ENCODE data around the gene PACRG. TPM values are rescaled to one million over a fixed set of nuclear protein-coding genes. Genes with fewer than 3 reads are reported as not detected.
A peak's percentile ranks its signal among the peaks of the same experiment; 100 is the strongest.

Gene PACRG
- total and polyA plus RNA-seq, 2 donors from 2014 or later: 7.4 to 20.0 TPM

- DNase-seq (no peak), FAIRE-seq (no peak)
- intact Hi-C loops (cut with DNase I): no loop called here
- no peaks in the 10 kb centered on the region for H3K9me3 ChIP-seq (ENCODE audit: control insufficient read depth in 2 of 3, insufficient read depth in 1 of 3, low read length in 3 of 3)
- no peaks in the 10 kb centered on the region for H3K4me1 ChIP-seq (ENCODE audit: control insufficient read depth in 2 of 3, insufficient read depth in 2 of 3, low read depth in 1 of 3, low read length in 3 of 3)
- H3K4me3 ChIP-seq (ENCODE audit: low read length in 3 of 3): no peak overlapping the region
- H3K27ac ChIP-seq (ENCODE audit: low read depth in 2 of 2, low read length in 2 of 2): no peak overlapping the region
- no peaks in the 10 kb centered on the region for H3K36me3 ChIP-seq (ENCODE audit: control insufficient read depth in 2 of 3, insufficient read depth in 3 of 3, low read length in 3 of 3)
- no peak for TF ChIP-seq CTCF (IDR thresholded peaks at IDR 0.05; ENCODE audit: borderline replicate concordance, extremely low read depth, insufficient read depth)
- H3K27me3 ChIP-seq (ENCODE audit: control insufficient read depth, insufficient read depth, low read length): no peaks in the 10 kb centered on the region
- no peak overlapping the region for H3K9ac ChIP-seq (ENCODE audit: low read length in 3 of 3)
Observed at GRCh38 chr6:162863821-162864220, 136.0 kb downstream of the PACRG start.

GRCh38 chr6:162864911-162865310 is 137.1 kb downstream of the PACRG start:
- no peak for TF ChIP-seq CTCF (IDR thresholded peaks at IDR 0.05; ENCODE audit: borderline replicate concordance, extremely low read depth, insufficient read depth)
- Histone ChIP-seq H3K4me3 (ENCODE audit: low read length in 3 of 3) (no peak overlapping the region), H3K9me3 (ENCODE audit: control insufficient read depth in 2 of 3, insufficient read depth in 1 of 3, low read length in 3 of 3) (no peaks in the 10 kb centered on the region), H3K27me3 (ENCODE audit: control insufficient read depth, insufficient read depth, low read length) (no peaks in the 10 kb centered on the region), H3K36me3 (ENCODE audit: control insufficient read depth in 2 of 3, insufficient read depth in 3 of 3, low read length in 3 of 3) (no peaks in the 10 kb centered on the region), H3K4me1 (ENCODE audit: control insufficient read depth in 2 of 3, insufficient read depth in 2 of 3, low read depth in 1 of 3, low read length in 3 of 3) (no peaks in the 10 kb centered on the region), H3K9ac (ENCODE audit: low read length in 3 of 3) (no peak overlapping the region), H3K27ac (ENCODE audit: low read depth in 2 of 2, low read length in 2 of 2) (no peak overlapping the region)
- DNase-seq (no peak), FAIRE-seq (no peak)
- intact Hi-C loops (cut with DNase I): no loop called here

- Histone ChIP-seq H3K27ac (ENCODE audit: low read depth in 2 of 2, low read length in 2 of 2) (no peak overlapping the region), H3K4me1 (ENCODE audit: control insufficient read depth in 2 of 3, insufficient read depth in 2 of 3, low read depth in 1 of 3, low read length in 3 of 3) (no peaks in the 10 kb centered on the region), H3K36me3 (ENCODE audit: control insufficient read depth in 2 of 3, insufficient read depth in 3 of 3, low read length in 3 of 3) (no peaks in the 10 kb centered on the region), H3K4me3 (ENCODE audit: low read length in 3 of 3) (no peak overlapping the region), H3K9ac (ENCODE audit: low read length in 3 of 3) (no peak overlapping the region), H3K9me3 (ENCODE audit: control insufficient read depth in 2 of 3, insufficient read depth in 1 of 3, low read length in 3 of 3) (no peaks in the 10 kb centered on the region), H3K27me3 (ENCODE audit: control insufficient read depth, insufficient read depth, low read length) (no peaks in the 10 kb centered on the region)
- DNase-seq (peak in 2 of 5 donors; percentile 65 to 74), FAIRE-seq (no peak)
- intact Hi-C loops (cut with DNase I): no loop called here
- no peak for TF ChIP-seq CTCF (IDR thresholded peaks at IDR 0.05; ENCODE audit: borderline replicate concordance, extremely low read depth, insufficient read depth)
Observed at GRCh38 chr6:162866656-162867055, 138.9 kb downstream of the PACRG start.

- no peak overlapping the region for H3K4me3 ChIP-seq (ENCODE audit: low read length in 3 of 3)
- H3K9ac ChIP-seq (ENCODE audit: low read length in 3 of 3): no peak overlapping the region
- no peak overlapping the region for H3K27ac ChIP-seq (ENCODE audit: low read depth in 2 of 2, low read length in 2 of 2)
- no peaks in the 10 kb centered on the region for H3K27me3 ChIP-seq (ENCODE audit: control insufficient read depth, insufficient read depth, low read length)
- H3K4me1 ChIP-seq (ENCODE audit: control insufficient read depth in 2 of 3, insufficient read depth in 2 of 3, low read depth in 1 of 3, low read length in 3 of 3): no peaks in the 10 kb centered on the region
- peak in 1 of 5 donors; percentile 41 for DNase-seq
- no peaks in the 10 kb centered on the region for H3K9me3 ChIP-seq (ENCODE audit: control insufficient read depth in 2 of 3, insufficient read depth in 1 of 3, low read length in 3 of 3)
- intact Hi-C loops (cut with DNase I): no loop called here
- no peak for TF ChIP-seq CTCF (IDR thresholded peaks at IDR 0.05; ENCODE audit: borderline replicate concordance, extremely low read depth, insufficient read depth)
- FAIRE-seq: no peak
- no peaks in the 10 kb centered on the region for H3K36me3 ChIP-seq (ENCODE audit: control insufficient read depth in 2 of 3, insufficient read depth in 3 of 3, low read length in 3 of 3)
Observed at GRCh38 chr6:162868397-162868796, 140.6 kb downstream of the PACRG start.

Measured in kidney (tissue), 14 donors.